T-helper 1 cell treated with Interleukin-12 subunit alpha and Interleukin-12 subunit beta and Interleukin-4 antibody, amounts not matched to agents 30 ng/mL and 1 ng/mL, for 36 hours (primary cell): Measurements from ENCODE around the gene SCARF2. TPM values are rescaled to one million over a fixed set of nuclear protein-coding genes. Genes with fewer than 3 reads are reported as not detected.

Source experiments
- total RNA-seq: library from RNA; stranded (reverse); gene quantifications from 2 replicates; pipeline ENCODE4 v1.2.3, GENCODE V29; 2022

Gene SCARF2
- total RNA-seq, 1 donor from 2014 or later: 0.86 TPM

Other genes with a start within 250 kb of the SCARF2 start
- 1.4 and 2.0 TPM in 2 replicates for gene RTN4R, start 169.5 kb downstream of the SCARF2 start, total RNA-seq
- gene DGCR6L, start 117.8 kb downstream of the SCARF2 start, total RNA-seq: 44.5 and 45.4 TPM in 2 replicates
- 7.4 and 9.2 TPM in 2 replicates for gene ZNF74, start 43.7 kb downstream of the SCARF2 start, total RNA-seq
- 29.7 and 30.1 TPM in 2 replicates for gene KLHL22, start 58.0 kb upstream of the SCARF2 start, total RNA-seq
- gene MED15, start 69.8 kb upstream of the SCARF2 start, total RNA-seq: 151 and 165 TPM in 2 replicates